ENCODE measurements around the gene SLC10A6. TPM values are rescaled to one million over a fixed set of nuclear protein-coding genes. Genes with fewer than 3 reads are reported as not detected.

Gene SLC10A6
- total and polyA plus RNA-seq, 9 of the 15 experiments (the other 6 are each of a cell fraction or from before 2014, with no cell fraction given) = not detected

GRCh38 chr4:86791126-86791525, 58.1 kb downstream of the SLC10A6 start (continued):
- TF ChIP-seq ZBTB40 (IDR thresholded peaks at IDR 0.05) (no peak), ZBTB40 (CRISPR knock-in tag; IDR thresholded peaks at IDR 0.05) (no peak), FOXA3 (CRISPR knock-in tag; conservative IDR thresholded peaks at IDR 0.05 in 1 of 2, IDR thresholded peaks at IDR 0.05 in 1 of 2) (peak in 1 of 2 experiments; percentile 85; a peak in 2 of 4 replicates), FOXK2 (conservative IDR thresholded peaks at IDR 0.05 in 1 of 2, IDR thresholded peaks at IDR 0.05 in 1 of 2; ENCODE audit: low read depth in 2 of 2) (peak; percentile 37 to 50; a peak in 2 of 4 replicates), CTCF (IDR thresholded peaks at IDR 0.05 in 2 of 3, conservative IDR thresholded peaks at IDR 0.05 in 1 of 3; ENCODE audit: insufficient read depth in 2 of 3, low read depth in 1 of 3, low read length in 3 of 3) (peak; percentile 42 to 81 (median 51)), TEAD4 (IDR thresholded peaks at IDR 0.05; ENCODE audit: low read length) (no peak), TEAD4 (CRISPR knock-in tag; IDR thresholded peaks at IDR 0.05; ENCODE audit: borderline replicate concordance) (no peak), RBBP5 (IDR thresholded peaks at IDR 0.05; ENCODE audit: borderline replicate concordance, insufficient read depth, low read length, poor library complexity, severe bottlenecking) (no peak), RAD21 (CRISPR knock-in tag; conservative IDR thresholded peaks at IDR 0.05 in 1 of 2, IDR thresholded peaks at IDR 0.05 in 1 of 2) (peak in 1 of 2 experiments; percentile 17; a peak in 1 of 4 replicates), ZBTB5 (IDR thresholded peaks at IDR 0.05) (no peak)
